Neuronal stem cell (in vitro differentiated cells): Measurements from ENCODE around the gene JAKMIP1.

Experiments
- DNase-seq: peaks from one replicate; pipeline ENCODE4 v3.0.0-alpha.2; 2013; ENCODE audit warnings: low spot score
- H2AFZ ChIP-seq: one replicate; pipeline ENCODE4 v1.6.1; 2013; ENCODE audit warnings: mild to moderate bottlenecking, low read length, inconsistent platforms
- H2AK5ac ChIP-seq: 2 replicates; pipeline ENCODE4 v1.6.1; 2013; ENCODE audit warnings: low read depth, mild to moderate bottlenecking, inconsistent platforms, low read length, moderate library complexity, mixed read lengths
- H2BK120ac ChIP-seq: 2 replicates; pipeline ENCODE4 v1.6.1; 2013; ENCODE audit warnings: low read depth, mild to moderate bottlenecking, inconsistent platforms, low read length, moderate library complexity, mixed read lengths
- H2BK12ac ChIP-seq: one replicate; pipeline ENCODE4 v1.6.1; 2013; ENCODE audit warnings: low read length, inconsistent platforms
- H2BK15ac ChIP-seq: 2 replicates; pipeline ENCODE4 v1.6.1; 2013; ENCODE audit warnings: mild to moderate bottlenecking, low read length, inconsistent platforms, mixed read lengths
- H2BK5ac ChIP-seq: one replicate; pipeline ENCODE4 v1.6.1; 2013; ENCODE audit warnings: inconsistent platforms, mild to moderate bottlenecking, low read length, moderate library complexity
- H3K14ac ChIP-seq: one replicate; pipeline ENCODE4 v1.6.1; 2013; ENCODE audit warnings: low read length, inconsistent platforms
- H3K18ac ChIP-seq: 2 replicates; pipeline ENCODE4 v1.6.1; 2013; ENCODE audit warnings: low read length, inconsistent platforms
- H3K23ac ChIP-seq: 2 replicates; pipeline ENCODE4 v1.6.1; 2013; ENCODE audit warnings: low read depth, mild to moderate bottlenecking, mixed read lengths, low read length, inconsistent platforms; ENCODE audit not compliant: poor library complexity
- H3K27ac ChIP-seq: replicated peaks from 3 replicates; pipeline ENCODE4 v1.5.1; 2013; ENCODE audit warnings: low read length, inconsistent platforms
- H3K27me3 ChIP-seq, 3 experiments: 2 replicates each; pipeline ENCODE4 v1.6.1; 2013; ENCODE audit warnings: low read length in 3 of 3, mild to moderate bottlenecking in 2 of 3, inconsistent platforms in 1 of 3, low read depth in 1 of 3, mixed read lengths in 1 of 3, moderate library complexity in 1 of 3; ENCODE audit not compliant: control insufficient read depth in 3 of 3, insufficient read depth in 3 of 3
- H3K36me3 ChIP-seq, 2 donors: replicated peaks in 1 of 2; 2 replicates each; pipeline ENCODE4 v1.6.1; 2013; ENCODE audit warnings: low read length in 2 of 2; ENCODE audit not compliant: control insufficient read depth in 2 of 2, insufficient read depth in 2 of 2
- H3K4ac ChIP-seq: 2 replicates; pipeline ENCODE4 v1.6.1; 2013; ENCODE audit warnings: inconsistent platforms, mild to moderate bottlenecking, low read length, moderate library complexity
- H3K4me1 ChIP-seq, 2 donors: 1 replicate in 1 of 2; 2 replicates in 1 of 2; pipeline ENCODE4 v1.6.1; 2013; ENCODE audit warnings: low read length in 2 of 2, low read depth in 1 of 2; ENCODE audit not compliant: control insufficient read depth in 2 of 2, insufficient read depth in 1 of 2
- H3K4me2 ChIP-seq: one replicate; pipeline ENCODE4 v1.6.1; 2013; ENCODE audit warnings: mild to moderate bottlenecking, low read length, inconsistent platforms; ENCODE audit not compliant: insufficient read depth, poor library complexity, severe bottlenecking
- H3K4me3 ChIP-seq, 2 donors: 2 replicates each; pipeline ENCODE4 v1.5.1; 2013; ENCODE audit warnings: low read length in 2 of 2, mild to moderate bottlenecking in 2 of 2, inconsistent platforms in 1 of 2, moderate library complexity in 1 of 2
- H3K79me1 ChIP-seq: one replicate; pipeline ENCODE4 v1.6.1; 2013; ENCODE audit warnings: low read depth, mild to moderate bottlenecking, inconsistent platforms, low read length, moderate library complexity
- H3K9ac ChIP-seq: one replicate; pipeline ENCODE4 v1.6.1; 2013; ENCODE audit warnings: mild to moderate bottlenecking, low read depth, low read length, inconsistent platforms; ENCODE audit not compliant: poor library complexity
- H3K9me3 ChIP-seq, 2 donors: replicated peaks in 1 of 2; 2 replicates each; pipeline versions ENCODE3 to v1.6.1; 2013; ENCODE audit warnings: low read length in 2 of 2, mild to moderate bottlenecking in 2 of 2, inconsistent platforms in 1 of 2, low read depth in 1 of 2, mixed read lengths in 1 of 2, moderate library complexity in 1 of 2; ENCODE audit not compliant: control insufficient read depth in 2 of 2, insufficient read depth in 1 of 2
- H4K8ac ChIP-seq: one replicate; pipeline ENCODE4 v1.6.1; 2013; ENCODE audit warnings: low read depth, mild to moderate bottlenecking, inconsistent platforms, low read length, moderate library complexity
- H4K91ac ChIP-seq: one replicate; pipeline ENCODE4 v1.6.1; 2013; ENCODE audit warnings: low read length, low read depth, mild to moderate bottlenecking, inconsistent platforms; ENCODE audit not compliant: poor library complexity
- WGBS, 2 donors: extraction: QIAGEN DNeasy Blood & Tissue Kit; methylation state at CpG; one replicate each; pipeline ENCODE4 v1.1.7; 2013; ENCODE audit warnings: missing lambda C conversion rate in 2 of 2, mixed read lengths in 1 of 2; ENCODE audit not compliant: insufficient read length in 2 of 2, insufficient replicate concordance in 1 of 2; ENCODE audit errors: extremely low coverage in 2 of 2; 5-methylcytosine and 5-hydroxymethylcytosine counted together

Gene JAKMIP1

DNA sequence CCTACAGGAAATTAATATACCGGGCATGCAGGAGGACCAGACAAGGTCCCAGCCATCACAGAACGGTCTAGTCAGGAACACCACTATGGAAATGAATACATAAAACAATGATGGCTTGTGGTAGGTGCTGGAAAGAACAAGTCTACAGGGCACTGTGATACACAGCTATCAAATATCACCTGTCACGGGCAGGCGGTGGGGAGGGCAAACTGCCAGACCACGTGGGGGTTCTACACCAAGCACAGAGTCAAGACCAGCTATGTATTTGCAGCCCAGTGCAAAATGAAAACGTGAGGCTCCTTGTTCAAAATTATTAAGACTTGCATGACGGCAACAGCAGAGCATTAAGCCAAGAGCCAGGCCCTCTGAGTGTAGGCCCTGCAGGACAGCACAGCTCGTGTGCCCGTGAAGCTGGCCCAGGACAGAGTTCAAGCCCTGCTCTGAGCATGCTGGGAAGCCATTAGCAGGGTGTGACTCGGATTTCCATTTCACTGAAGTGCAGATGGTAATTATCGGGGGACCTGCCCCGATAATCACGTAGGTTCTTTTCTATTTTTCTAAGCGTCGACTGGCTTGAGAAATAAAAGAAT is 83.6 kb downstream of the JAKMIP1 start:
- H2AK5ac ChIP-seq, result no peak overlapping the region
- H3K4me2 ChIP-seq, result no peak overlapping the region
- H3K27me3 ChIP-seq, result peaks cover 0 to 34% (median 0%) of the 10 kb centered on the region in 3 experiments
- H3K23ac ChIP-seq, result no peak overlapping the region
- H2BK15ac ChIP-seq, result no peak overlapping the region
- H3K4me3 ChIP-seq, result no peak overlapping the region
- H3K27ac ChIP-seq, result no peak overlapping the region
- no peak overlapping the region for H2BK120ac ChIP-seq
- no peak overlapping the region for H4K91ac ChIP-seq
- H4K8ac ChIP-seq, result no peak overlapping the region
- no peaks in the 10 kb centered on the region for H3K79me1 ChIP-seq
- H2AFZ ChIP-seq, result no peak overlapping the region
- H3K36me3 ChIP-seq, result no peaks in the 10 kb centered on the region
- H3K18ac ChIP-seq, result no peak overlapping the region
- no peak overlapping the region for H3K4ac ChIP-seq
- no peak overlapping the region for H3K14ac ChIP-seq
- no peak overlapping the region for H2BK12ac ChIP-seq
- no peak for DNase-seq
- no peak overlapping the region for H3K9ac ChIP-seq
- no CpG with 5 or more reads among the region's 15 CpGs for WGBS, 2 donors
- H3K9me3 ChIP-seq, result no peaks in the 10 kb centered on the region
- peaks cover 0 to 4% of the 10 kb centered on the region in 2 donors for H3K4me1 ChIP-seq
- H2BK5ac ChIP-seq, result no peak overlapping the region

GRCh38 chr4:6115746-6116586 is 84.4 kb downstream of the JAKMIP1 start:
- no peaks in the 10 kb centered on the region for H3K36me3 ChIP-seq
- no peak overlapping the region for H3K23ac ChIP-seq
- no CpG with 5 or more reads among the region's 23 CpGs for WGBS, 2 donors
- no peak overlapping the region for H3K4me2 ChIP-seq
- H3K27me3 ChIP-seq, result peaks cover 0 to 34% (median 0%) of the 10 kb centered on the region in 3 experiments
- H2AFZ ChIP-seq, result no peak overlapping the region
- H3K79me1 ChIP-seq, result no peaks in the 10 kb centered on the region
- no peak overlapping the region for H2BK5ac ChIP-seq
- peak overlapping the region; percentile 26 for H3K14ac ChIP-seq
- peak overlapping the region; percentile 3 for H2BK12ac ChIP-seq
- peak overlapping the region; percentile 36 for H3K18ac ChIP-seq
- H2BK120ac ChIP-seq, result peak overlapping the region; percentile 17
- H4K91ac ChIP-seq, result no peak overlapping the region
- H2AK5ac ChIP-seq, result no peak overlapping the region
- H3K4me1 ChIP-seq, result peaks cover 0 to 5% of the 10 kb centered on the region in 2 donors
- DNase-seq, result no peak
- no peak overlapping the region for H2BK15ac ChIP-seq
- H4K8ac ChIP-seq, result no peak overlapping the region
- H3K9me3 ChIP-seq, result no peaks in the 10 kb centered on the region
- H3K27ac ChIP-seq, result no peak overlapping the region
- no peak overlapping the region for H3K4me3 ChIP-seq
- H3K4ac ChIP-seq, result no peak overlapping the region
- no peak overlapping the region for H3K9ac ChIP-seq

DNA sequence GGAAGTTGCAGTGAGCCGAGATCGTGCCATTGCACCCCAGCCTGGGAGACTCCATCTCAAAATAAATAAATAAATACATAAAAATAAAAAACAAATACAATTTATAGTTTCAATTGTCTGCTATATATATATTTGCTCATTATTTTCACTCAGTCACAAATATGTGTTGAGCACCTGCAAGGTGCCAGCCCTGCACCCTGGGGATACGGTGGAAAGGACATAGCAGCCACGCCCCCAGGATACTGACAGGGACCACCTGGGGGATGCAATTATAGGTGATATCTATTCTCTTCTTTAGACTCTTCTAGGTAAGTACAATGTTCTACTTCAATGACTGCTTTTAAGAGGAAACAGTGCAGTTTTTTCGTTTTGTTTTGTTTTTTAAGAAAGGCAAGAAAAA is 85.0 kb downstream of the JAKMIP1 start:
- no CpG with 5 or more reads among the region's 5 CpGs for WGBS, 2 donors
- H3K14ac ChIP-seq, result no peak overlapping the region
- H4K91ac ChIP-seq, result no peak overlapping the region
- no peak overlapping the region for H2BK12ac ChIP-seq
- H2AK5ac ChIP-seq, result no peak overlapping the region
- H3K27ac ChIP-seq, result no peak overlapping the region
- H2BK120ac ChIP-seq, result no peak overlapping the region
- no peak overlapping the region for H2BK15ac ChIP-seq
- H3K27me3 ChIP-seq, result peaks cover 0 to 31% (median 0%) of the 10 kb centered on the region in 3 experiments
- no peak overlapping the region for H3K4me3 ChIP-seq
- no peak overlapping the region for H2BK5ac ChIP-seq
- H4K8ac ChIP-seq, result no peak overlapping the region
- H3K36me3 ChIP-seq, result no peaks in the 10 kb centered on the region
- no peak overlapping the region for H3K4ac ChIP-seq
- no peaks in the 10 kb centered on the region for H3K9me3 ChIP-seq
- H2AFZ ChIP-seq, result no peak overlapping the region
- DNase-seq, result no peak
- H3K4me2 ChIP-seq, result no peak overlapping the region
- H3K79me1 ChIP-seq, result no peaks in the 10 kb centered on the region
- H3K4me1 ChIP-seq, result peaks cover 0 to 6% of the 10 kb centered on the region in 2 donors
- H3K23ac ChIP-seq, result no peak overlapping the region
- no peak overlapping the region for H3K18ac ChIP-seq
- no peak overlapping the region for H3K9ac ChIP-seq

DNA sequence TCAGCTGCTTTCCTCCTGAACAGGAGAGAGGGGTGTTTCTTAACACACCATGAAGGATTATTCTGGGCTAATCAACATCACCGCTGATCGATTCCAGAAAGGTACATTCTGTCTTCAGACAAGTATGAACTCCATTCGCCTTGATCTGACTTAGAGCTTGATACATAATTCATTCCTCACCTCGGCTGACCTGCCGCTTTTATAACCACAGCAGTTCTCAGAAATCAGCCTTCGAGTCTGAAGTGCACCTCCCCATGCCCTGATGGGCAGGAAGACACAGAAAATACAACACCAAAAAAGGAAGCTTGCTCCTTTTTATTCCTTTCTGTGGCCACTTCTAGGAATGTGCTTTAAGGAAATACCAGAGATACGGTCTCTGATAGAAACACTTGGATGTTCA is 85.7 kb downstream of the JAKMIP1 start:
- H2BK5ac ChIP-seq, result no peak overlapping the region
- no peak overlapping the region for H3K18ac ChIP-seq
- no peak for DNase-seq
- WGBS, 2 donors, result no CpG with 5 or more reads among the region's 7 CpGs
- no peak overlapping the region for H2BK12ac ChIP-seq
- no peaks in the 10 kb centered on the region for H3K36me3 ChIP-seq
- no peak overlapping the region for H3K27ac ChIP-seq
- H3K4me2 ChIP-seq, result no peak overlapping the region
- H3K14ac ChIP-seq, result no peak overlapping the region
- no peak overlapping the region for H2AK5ac ChIP-seq
- H4K91ac ChIP-seq, result no peak overlapping the region
- H3K79me1 ChIP-seq, result no peaks in the 10 kb centered on the region
- no peak overlapping the region for H2BK120ac ChIP-seq
- no peaks in the 10 kb centered on the region for H3K9me3 ChIP-seq
- peaks cover 0 to 10% of the 10 kb centered on the region in 2 donors for H3K4me1 ChIP-seq
- no peak overlapping the region for H3K23ac ChIP-seq
- H4K8ac ChIP-seq, result no peak overlapping the region
- H3K4me3 ChIP-seq, result no peak overlapping the region
- no peak overlapping the region for H3K9ac ChIP-seq
- H3K4ac ChIP-seq, result no peak overlapping the region
- H2AFZ ChIP-seq, result no peak overlapping the region
- H3K27me3 ChIP-seq, result peaks cover 0 to 26% (median 0%) of the 10 kb centered on the region in 3 experiments
- no peak overlapping the region for H2BK15ac ChIP-seq
